Activated T-cell treated with anti-CD3 and anti-CD28 coated beads, Interleukin-2, amount 50 U/mL, for 4 hours (primary cell): Measurements from ENCODE around the gene CACNA1E. TPM values are rescaled to one million over a fixed set of nuclear protein-coding genes. Genes with fewer than 3 reads are reported as not detected.

Experiments used
- ATAC-seq, 2 donors: fragments of 200-7000 bp; cut with Tn5 transposase; one replicate each; pipeline ENCODE4 v1.10.0; 2021
- DNase-seq: peaks from one replicate; pipeline ENCODE4 v3.0.0-alpha.2; 2020
- H3K27me3 Mint-ChIP-seq: one replicate; pipeline ENCODE4 v1.8.0; 2021; ENCODE audit warnings: low read depth, mixed read lengths
- H3K36me3 Mint-ChIP-seq: one replicate; pipeline ENCODE4 v1.8.0; 2022; ENCODE audit warnings: mixed read lengths; ENCODE audit not compliant: insufficient read depth
- H3K4me1 Mint-ChIP-seq: one replicate; pipeline ENCODE4 v1.8.0; 2021; ENCODE audit warnings: low read depth, mixed read lengths
- H3K4me3 Mint-ChIP-seq: one replicate; pipeline ENCODE4 v1.8.0; 2021; ENCODE audit warnings: mild to moderate bottlenecking, moderate library complexity, mixed read lengths
- H3K9me3 Mint-ChIP-seq: one replicate; pipeline ENCODE4 v1.8.0; 2021; ENCODE audit warnings: mixed read lengths
- total RNA-seq, 3 donors: library from RNA; stranded (reverse); gene quantifications; one replicate each; pipeline ENCODE4 v1.2.1, GENCODE V29; 2021

Gene CACNA1E
- total RNA-seq, 3 donors from 2014 or later: 0.08 TPM; not detected in 2

GRCh38 chr1:181662606-181663005 is 179.3 kb downstream of the CACNA1E start:
- DNase-seq: no peak
- H3K4me3 Mint-ChIP-seq: no peak overlapping the region
- ATAC-seq: no peak
- H3K9me3 Mint-ChIP-seq: no peaks in the 10 kb centered on the region
- H3K27me3 Mint-ChIP-seq: peaks cover 6% of the 10 kb centered on the region
- H3K4me1 Mint-ChIP-seq: no peaks in the 10 kb centered on the region
- no peaks in the 10 kb centered on the region for H3K36me3 Mint-ChIP-seq

- Mint-ChIP-seq H3K9me3 (no peaks in the 10 kb centered on the region), H3K27me3 (peaks cover 6% of the 10 kb centered on the region)
Measured at GRCh38 chr1:181664543-181664942, 181.2 kb downstream of the CACNA1E start.

GRCh38 chr1:181669246-181669645 is 185.9 kb downstream of the CACNA1E start:
- Mint-ChIP-seq H3K4me3 (no peak overlapping the region), H3K27me3 (peaks cover 19% of the 10 kb centered on the region), H3K36me3 (no peaks in the 10 kb centered on the region), H3K4me1 (no peaks in the 10 kb centered on the region), H3K9me3 (peaks cover 3% of the 10 kb centered on the region)
- ATAC-seq (no peak), DNase-seq (no peak)

More at GRCh38 chr1:181664543-181664942, 181.2 kb downstream of the CACNA1E start:
- no peak for ATAC-seq
- DNase-seq: no peak
- Mint-ChIP-seq H3K4me1 (no peaks in the 10 kb centered on the region), H3K4me3 (no peak overlapping the region), H3K36me3 (no peaks in the 10 kb centered on the region)

GRCh38 chr1:181674617-181675016 is 191.3 kb downstream of the CACNA1E start:
- DNase-seq (no peak), ATAC-seq (no peak)
- Mint-ChIP-seq H3K4me3 (no peak overlapping the region), H3K36me3 (no peaks in the 10 kb centered on the region), H3K4me1 (no peaks in the 10 kb centered on the region), H3K27me3 (peaks cover 16% of the 10 kb centered on the region), H3K9me3 (peaks cover 3% of the 10 kb centered on the region)

- Mint-ChIP-seq H3K9me3 (peaks cover 3% of the 10 kb centered on the region), H3K36me3 (no peaks in the 10 kb centered on the region), H3K4me1 (no peaks in the 10 kb centered on the region), H3K27me3 (peaks cover 18% of the 10 kb centered on the region), H3K4me3 (no peak overlapping the region)
- DNase-seq: no peak
- ATAC-seq: no peak
Measured at GRCh38 chr1:181675091-181675917, 192.0 kb downstream of the CACNA1E start.

GRCh38 chr1:181675918-181676190 is 192.5 kb downstream of the CACNA1E start:
- Mint-ChIP-seq H3K4me1 (no peaks in the 10 kb centered on the region), H3K36me3 (no peaks in the 10 kb centered on the region)
- no peak for ATAC-seq

GRCh38 chr1:181676269-181676668 is 193.0 kb downstream of the CACNA1E start:
- no peak for ATAC-seq
- peaks cover 3% of the 10 kb centered on the region for H3K9me3 Mint-ChIP-seq
- H3K36me3 Mint-ChIP-seq: no peaks in the 10 kb centered on the region
- no peak overlapping the region for H3K4me3 Mint-ChIP-seq
- DNase-seq: no peak
- no peaks in the 10 kb centered on the region for H3K4me1 Mint-ChIP-seq
- peaks cover 22% of the 10 kb centered on the region for H3K27me3 Mint-ChIP-seq

More at GRCh38 chr1:181675918-181676190, 192.5 kb downstream of the CACNA1E start:
- Mint-ChIP-seq H3K9me3 (peaks cover 3% of the 10 kb centered on the region), H3K27me3 (peaks cover 22% of the 10 kb centered on the region), H3K4me3 (no peak overlapping the region)
- DNase-seq: no peak

GRCh38 chr1:181680332-181680731 is 197.0 kb downstream of the CACNA1E start:
- no peak for ATAC-seq
- no peaks in the 10 kb centered on the region for H3K9me3 Mint-ChIP-seq
- peaks cover 10% of the 10 kb centered on the region for H3K27me3 Mint-ChIP-seq
- no peak overlapping the region for H3K4me3 Mint-ChIP-seq
- no peak for DNase-seq
- H3K36me3 Mint-ChIP-seq: no peaks in the 10 kb centered on the region
- no peaks in the 10 kb centered on the region for H3K4me1 Mint-ChIP-seq

GRCh38 chr1:181680871-181681270 is 197.6 kb downstream of the CACNA1E start:
- no peaks in the 10 kb centered on the region for H3K9me3 Mint-ChIP-seq
- H3K36me3 Mint-ChIP-seq: no peaks in the 10 kb centered on the region
- peaks cover 10% of the 10 kb centered on the region for H3K27me3 Mint-ChIP-seq
- DNase-seq: no peak
- ATAC-seq: no peak
- no peak overlapping the region for H3K4me3 Mint-ChIP-seq
- no peaks in the 10 kb centered on the region for H3K4me1 Mint-ChIP-seq

GRCh38 chr1:181685211-181685610 is 201.9 kb downstream of the CACNA1E start:
- H3K36me3 Mint-ChIP-seq: no peaks in the 10 kb centered on the region
- H3K4me3 Mint-ChIP-seq: no peak overlapping the region
- peaks cover 21% of the 10 kb centered on the region for H3K27me3 Mint-ChIP-seq
- no peaks in the 10 kb centered on the region for H3K9me3 Mint-ChIP-seq
- ATAC-seq (no peak), DNase-seq (no peak)
- H3K4me1 Mint-ChIP-seq: no peaks in the 10 kb centered on the region

GRCh38 chr1:181701891-181702290 is 218.6 kb downstream of the CACNA1E start:
- H3K4me1 Mint-ChIP-seq: no peaks in the 10 kb centered on the region
- no peaks in the 10 kb centered on the region for H3K36me3 Mint-ChIP-seq
- ATAC-seq (no peak), DNase-seq (no peak)
- H3K9me3 Mint-ChIP-seq: no peaks in the 10 kb centered on the region
- no peak overlapping the region for H3K4me3 Mint-ChIP-seq
- H3K27me3 Mint-ChIP-seq: peaks cover 5% of the 10 kb centered on the region

GRCh38 chr1:181704546-181704945 is 221.2 kb downstream of the CACNA1E start:
- no peaks in the 10 kb centered on the region for H3K4me1 Mint-ChIP-seq
- peaks cover 2% of the 10 kb centered on the region for H3K27me3 Mint-ChIP-seq
- H3K36me3 Mint-ChIP-seq: no peaks in the 10 kb centered on the region
- DNase-seq: no peak
- ATAC-seq: no peak
- no peaks in the 10 kb centered on the region for H3K9me3 Mint-ChIP-seq
- H3K4me3 Mint-ChIP-seq: no peak overlapping the region

GRCh38 chr1:181711820-181712219 is 228.5 kb downstream of the CACNA1E start:
- Mint-ChIP-seq H3K4me3 (no peak overlapping the region), H3K4me1 (no peaks in the 10 kb centered on the region)

GRCh38 chr1:181712711-181713110 is 229.4 kb downstream of the CACNA1E start:
- ATAC-seq (no peak), DNase-seq (no peak)
- no peaks in the 10 kb centered on the region for H3K36me3 Mint-ChIP-seq
- H3K9me3 Mint-ChIP-seq: no peaks in the 10 kb centered on the region
- peaks cover 12% of the 10 kb centered on the region for H3K27me3 Mint-ChIP-seq
- no peaks in the 10 kb centered on the region for H3K4me1 Mint-ChIP-seq
- no peak overlapping the region for H3K4me3 Mint-ChIP-seq

More at GRCh38 chr1:181711820-181712219, 228.5 kb downstream of the CACNA1E start:
- DNase-seq: no peak
- Mint-ChIP-seq H3K9me3 (no peaks in the 10 kb centered on the region), H3K36me3 (no peaks in the 10 kb centered on the region), H3K27me3 (peaks cover 14% of the 10 kb centered on the region)
- ATAC-seq: no peak

- H3K4me3 Mint-ChIP-seq: no peak overlapping the region
- no peak for ATAC-seq
- peaks cover 12% of the 10 kb centered on the region for H3K27me3 Mint-ChIP-seq
- no peaks in the 10 kb centered on the region for H3K4me1 Mint-ChIP-seq
- no peaks in the 10 kb centered on the region for H3K9me3 Mint-ChIP-seq
- H3K36me3 Mint-ChIP-seq: no peaks in the 10 kb centered on the region
- DNase-seq: no peak
Measured at GRCh38 chr1:181714428-181714827, 231.1 kb downstream of the CACNA1E start.
